Glutamatergic neuron (in vitro differentiated cells): ENCODE results near the gene OR6K2. TPM values are rescaled to one million over a fixed set of nuclear protein-coding genes. Genes with fewer than 3 reads are reported as not detected.

Experiments used
- DNase-seq: peaks from one replicate; pipeline ENCODE4 v3.0.0; 2022
- H3K27ac Mint-ChIP-seq: one replicate; pipeline ENCODE4 v1.8.0; 2020; ENCODE audit warnings: mild to moderate bottlenecking, mixed read lengths, inconsistent platforms; ENCODE audit not compliant: unreplicated experiment
- H3K27me3 Mint-ChIP-seq: one replicate; pipeline ENCODE4 v1.8.0; 2020; ENCODE audit warnings: mild to moderate bottlenecking, moderate library complexity, mixed read lengths, inconsistent platforms; ENCODE audit not compliant: unreplicated experiment
- H3K36me3 Mint-ChIP-seq: one replicate; pipeline ENCODE4 v1.8.0; 2020; ENCODE audit warnings: mild to moderate bottlenecking, mixed read lengths, inconsistent platforms; ENCODE audit not compliant: unreplicated experiment
- H3K4me1 Mint-ChIP-seq: one replicate; pipeline ENCODE4 v1.8.0; 2020; ENCODE audit warnings: mild to moderate bottlenecking, low read depth, mixed read lengths, inconsistent platforms; ENCODE audit not compliant: unreplicated experiment
- H3K4me3 Mint-ChIP-seq: one replicate; pipeline ENCODE4 v1.8.0; 2020; ENCODE audit warnings: mild to moderate bottlenecking, mixed read lengths, inconsistent platforms; ENCODE audit not compliant: unreplicated experiment
- H3K9me3 Mint-ChIP-seq: one replicate; pipeline ENCODE4 v1.8.0; 2020; ENCODE audit warnings: mild to moderate bottlenecking, moderate library complexity, mixed read lengths, inconsistent platforms; ENCODE audit not compliant: unreplicated experiment
- total RNA-seq: library from RNA; stranded (reverse); fragmentation: NEBNext Ultra II Directional; extraction: Animal tissue kit (Norgen Biotek cat#: 25700); gene quantifications from one replicate; pipeline ENCODE4 v1.2.1, GENCODE V29; 2021; ENCODE audit not compliant: unreplicated experiment
- TF ChIP-seq, protein P1 (sequence below): fragments of 200-600 bp; sonication (generic); IDR thresholded peaks from one replicate; pipeline ENCODE4 v1.5.0; 2021; ENCODE audit not compliant: partially characterized antibody, unreplicated experiment

Gene OR6K2
- total RNA-seq, 1 donor from 2014 or later = not detected

- peaks cover 3% of the 10 kb centered on the region for H3K27me3 Mint-ChIP-seq
- no peak overlapping the region for H3K4me3 Mint-ChIP-seq
- no peak overlapping the region for H3K27ac Mint-ChIP-seq
- H3K4me1 Mint-ChIP-seq = no peaks in the 10 kb centered on the region
- TF ChIP-seq, protein P1, sequence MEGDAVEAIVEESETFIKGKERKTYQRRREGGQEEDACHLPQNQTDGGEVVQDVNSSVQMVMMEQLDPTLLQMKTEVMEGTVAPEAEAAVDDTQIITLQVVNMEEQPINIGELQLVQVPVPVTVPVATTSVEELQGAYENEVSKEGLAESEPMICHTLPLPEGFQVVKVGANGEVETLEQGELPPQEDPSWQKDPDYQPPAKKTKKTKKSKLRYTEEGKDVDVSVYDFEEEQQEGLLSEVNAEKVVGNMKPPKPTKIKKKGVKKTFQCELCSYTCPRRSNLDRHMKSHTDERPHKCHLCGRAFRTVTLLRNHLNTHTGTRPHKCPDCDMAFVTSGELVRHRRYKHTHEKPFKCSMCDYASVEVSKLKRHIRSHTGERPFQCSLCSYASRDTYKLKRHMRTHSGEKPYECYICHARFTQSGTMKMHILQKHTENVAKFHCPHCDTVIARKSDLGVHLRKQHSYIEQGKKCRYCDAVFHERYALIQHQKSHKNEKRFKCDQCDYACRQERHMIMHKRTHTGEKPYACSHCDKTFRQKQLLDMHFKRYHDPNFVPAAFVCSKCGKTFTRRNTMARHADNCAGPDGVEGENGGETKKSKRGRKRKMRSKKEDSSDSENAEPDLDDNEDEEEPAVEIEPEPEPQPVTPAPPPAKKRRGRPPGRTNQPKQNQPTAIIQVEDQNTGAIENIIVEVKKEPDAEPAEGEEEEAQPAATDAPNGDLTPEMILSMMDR = no peak
- DNase-seq = no peak
- H3K9me3 Mint-ChIP-seq = no peaks in the 10 kb centered on the region
- no peaks in the 10 kb centered on the region for H3K36me3 Mint-ChIP-seq
Measured at GRCh38 chr1:158728510-158729225, 28.2 kb upstream of the OR6K2 start.

DNA sequence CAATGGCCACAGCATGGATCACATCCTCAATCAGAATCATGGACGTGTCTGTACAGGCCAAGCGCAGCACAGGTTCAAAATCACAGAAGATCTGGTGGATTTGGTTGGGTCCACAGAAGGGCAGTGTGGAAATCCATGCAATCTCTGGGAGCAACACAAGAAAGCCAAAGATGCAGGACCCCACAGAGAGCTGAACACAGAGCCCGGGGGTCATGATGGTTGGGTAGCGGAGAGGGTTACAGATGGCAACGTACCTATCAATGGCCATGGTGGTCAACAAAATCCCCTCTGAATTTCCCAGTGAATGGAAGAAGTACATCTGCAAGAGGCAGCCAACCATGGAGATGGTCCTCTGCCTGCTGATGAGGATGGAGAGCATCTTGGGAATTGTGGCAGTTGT is 24.0 kb upstream of the OR6K2 start:
- H3K27ac Mint-ChIP-seq = no peak overlapping the region
- no peaks in the 10 kb centered on the region for H3K9me3 Mint-ChIP-seq
- DNase-seq = no peak
- H3K4me3 Mint-ChIP-seq = no peak overlapping the region
- TF ChIP-seq, protein P1 = no peak
- no peaks in the 10 kb centered on the region for H3K4me1 Mint-ChIP-seq
- H3K27me3 Mint-ChIP-seq = peaks cover 3% of the 10 kb centered on the region
- no peaks in the 10 kb centered on the region for H3K36me3 Mint-ChIP-seq

- H3K27me3 Mint-ChIP-seq = peaks cover 3% of the 10 kb centered on the region
- no peaks in the 10 kb centered on the region for H3K4me1 Mint-ChIP-seq
Measured at GRCh38 chr1:158720620-158721019, 20.2 kb upstream of the OR6K2 start, which contains the start of gene OR6K3. TSS of gene OR6K3 (minus strand) at chr1:158720720. CDS start at chr1:158718115, 2,605 bp downstream.

DNA sequence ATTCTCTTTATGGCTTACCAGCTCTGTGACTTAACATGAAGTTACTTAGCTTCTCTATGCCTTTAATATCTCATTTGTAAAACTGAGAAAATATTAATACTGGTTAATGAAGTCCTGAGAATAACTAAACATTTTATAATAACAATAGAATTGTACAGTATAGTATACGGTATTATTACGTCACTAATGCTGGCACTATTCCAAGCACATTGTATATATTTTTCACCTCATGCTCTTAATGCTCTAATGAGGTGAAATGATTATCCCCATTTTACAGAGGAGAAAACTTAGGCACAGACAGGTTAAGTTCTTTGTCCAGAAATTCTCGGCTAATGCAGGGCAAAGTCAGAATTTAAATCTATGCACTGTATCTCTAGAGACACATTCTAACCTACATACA is 19.2 kb upstream of the OR6K2 start:
- TF ChIP-seq, protein P1 = no peak
- Mint-ChIP-seq H3K9me3 (no peaks in the 10 kb centered on the region), H3K4me1 (no peaks in the 10 kb centered on the region), H3K27ac (no peak overlapping the region), H3K36me3 (no peaks in the 10 kb centered on the region), H3K4me3 (no peak overlapping the region), H3K27me3 (peaks cover 3% of the 10 kb centered on the region)
- DNase-seq = no peak

More at GRCh38 chr1:158720620-158721019, 20.2 kb upstream of the OR6K2 start, which contains the start of gene OR6K3:
- Mint-ChIP-seq H3K36me3 (no peaks in the 10 kb centered on the region), H3K27ac (no peak within 1 kb of the TSS), H3K9me3 (no peaks in the 10 kb centered on the region), H3K4me3 (no peak within 1 kb of the TSS)
- TF ChIP-seq, protein P1 = no peak
- DNase-seq = no peak

GRCh38 chr1:158717344-158717743 is 16.9 kb upstream of the OR6K2 start:
- Mint-ChIP-seq H3K9me3 (no peaks in the 10 kb centered on the region), H3K4me1 (no peaks in the 10 kb centered on the region), H3K27me3 (no peaks in the 10 kb centered on the region), H3K36me3 (no peaks in the 10 kb centered on the region), H3K4me3 (no peak overlapping the region), H3K27ac (no peak overlapping the region)
- TF ChIP-seq, protein P1 = no peak
- no peak for DNase-seq
